C4-2B (cell line): Measurements from ENCODE around the gene TRPT1.

Source experiments
- H3K27ac ChIP-seq: fragments of 450-650 bp; 2 replicates; pipeline ENCODE4 v1.5.1; 2017
- ZFX ChIP-seq: fragments of 450-650 bp; IDR thresholded peaks from 2 replicates; pipeline ENCODE4 v1.6.1; 2017
- TF ChIP-seq, protein P1 (sequence below): fragments of 450-650 bp; conservative IDR thresholded peaks from 2 replicates; pipeline ENCODE4 v1.5.1; 2017; ENCODE audit warnings: mild to moderate bottlenecking

Gene TRPT1

GRCh38 chr11:64267207-64267945 is 41.4 kb upstream of the TRPT1 start:
- TF ChIP-seq ZFX, result no peak
- TF ChIP-seq, protein P1, sequence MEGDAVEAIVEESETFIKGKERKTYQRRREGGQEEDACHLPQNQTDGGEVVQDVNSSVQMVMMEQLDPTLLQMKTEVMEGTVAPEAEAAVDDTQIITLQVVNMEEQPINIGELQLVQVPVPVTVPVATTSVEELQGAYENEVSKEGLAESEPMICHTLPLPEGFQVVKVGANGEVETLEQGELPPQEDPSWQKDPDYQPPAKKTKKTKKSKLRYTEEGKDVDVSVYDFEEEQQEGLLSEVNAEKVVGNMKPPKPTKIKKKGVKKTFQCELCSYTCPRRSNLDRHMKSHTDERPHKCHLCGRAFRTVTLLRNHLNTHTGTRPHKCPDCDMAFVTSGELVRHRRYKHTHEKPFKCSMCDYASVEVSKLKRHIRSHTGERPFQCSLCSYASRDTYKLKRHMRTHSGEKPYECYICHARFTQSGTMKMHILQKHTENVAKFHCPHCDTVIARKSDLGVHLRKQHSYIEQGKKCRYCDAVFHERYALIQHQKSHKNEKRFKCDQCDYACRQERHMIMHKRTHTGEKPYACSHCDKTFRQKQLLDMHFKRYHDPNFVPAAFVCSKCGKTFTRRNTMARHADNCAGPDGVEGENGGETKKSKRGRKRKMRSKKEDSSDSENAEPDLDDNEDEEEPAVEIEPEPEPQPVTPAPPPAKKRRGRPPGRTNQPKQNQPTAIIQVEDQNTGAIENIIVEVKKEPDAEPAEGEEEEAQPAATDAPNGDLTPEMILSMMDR, result no peak
- peak overlapping the region; percentile 95; the same call in 1 of the 2 replicates for H3K27ac ChIP-seq

- TF ChIP-seq ZFX, result no peak
- TF ChIP-seq, protein P1, result no peak
- no peak overlapping the region for H3K27ac ChIP-seq
These were observed 40.4 kb upstream of the TRPT1 start for GRCh38 chr11:64266339-64266738.

GRCh38 chr11:64265176-64266160 is 39.5 kb upstream of the TRPT1 start:
- H3K27ac ChIP-seq, result no peak overlapping the region
- TF ChIP-seq ZFX, result no peak
- TF ChIP-seq, protein P1, result no peak

- no peak overlapping the region for H3K27ac ChIP-seq
- TF ChIP-seq, protein P1, result no peak
- TF ChIP-seq ZFX, result no peak
These were observed 38.4 kb upstream of the TRPT1 start for GRCh38 chr11:64264371-64264852.

- TF ChIP-seq, protein P1, result no peak
- TF ChIP-seq ZFX, result no peak
- H3K27ac ChIP-seq, result no peak overlapping the region
These were observed 37.9 kb upstream of the TRPT1 start for GRCh38 chr11:64263947-64264317.

DNA sequence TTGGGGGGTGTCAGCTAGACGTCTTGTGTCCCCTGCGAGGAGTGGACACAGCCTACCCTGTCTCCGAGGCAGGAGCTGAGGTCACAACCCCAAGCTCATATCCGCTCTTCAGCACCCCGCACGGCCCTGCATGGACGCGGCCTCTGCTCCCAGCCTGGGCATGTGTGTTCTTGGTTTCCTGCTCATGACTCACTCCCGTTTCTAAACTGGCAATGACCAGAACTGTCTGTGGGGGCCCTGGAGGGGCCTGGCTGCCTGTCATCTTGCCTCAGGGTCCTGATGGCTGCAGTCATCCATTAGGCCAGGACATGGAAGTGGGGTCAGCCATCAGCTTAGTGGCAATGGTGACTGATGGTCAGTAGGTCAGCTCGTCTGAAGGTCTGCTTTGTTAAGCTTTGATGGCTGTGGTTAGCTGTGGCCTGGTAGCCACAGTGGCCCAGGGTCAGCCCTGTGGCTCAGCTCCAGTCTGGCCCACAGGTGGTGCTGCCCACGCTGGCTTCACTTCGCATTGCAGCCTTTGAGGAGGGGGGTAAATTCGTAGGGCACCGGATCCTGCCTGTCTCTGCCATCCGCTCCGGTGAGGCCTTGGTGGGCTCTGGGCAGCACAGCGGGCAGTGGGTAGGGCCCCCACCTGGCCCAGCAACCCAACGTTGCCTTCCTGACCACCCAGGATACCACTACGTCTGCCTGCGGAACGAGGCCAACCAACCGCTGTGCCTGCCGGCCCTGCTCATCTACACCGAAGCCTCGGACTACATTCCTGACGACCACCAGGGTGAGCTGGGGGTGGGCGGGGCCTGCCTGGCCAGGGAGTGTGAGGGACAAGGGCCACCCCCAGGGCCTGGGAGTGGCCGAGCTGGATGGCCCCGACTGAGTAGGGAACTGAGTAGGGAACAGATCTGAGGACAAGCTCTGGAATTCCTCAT is 37.3 kb upstream of the TRPT1 start:
- no peak overlapping the region for H3K27ac ChIP-seq

More for the DNA sequence above, 37.3 kb upstream of the TRPT1 start:
- TF ChIP-seq, protein P1, result no peak
- TF ChIP-seq ZFX, result no peak
